GM12878 (cell line): ENCODE data around the gene WWC2. TPM values are rescaled to one million over a fixed set of nuclear protein-coding genes. Genes with fewer than 3 reads are reported as not detected.

ENCODE experiments used
- ATAC-seq: fragments of 200-7000 bp; cut with Tn5 transposase; 3 replicates; pipeline ENCODE4 v1.9.1; 2020; ENCODE audit warnings: mild to moderate bottlenecking, moderate library complexity
- BruUV-seq: library from RNA; stranded (reverse); fragments of 400-500 nt; replicated peaks from 2 replicates; lab custom pipeline; 2021; lab: Mats Ljungman, UMichigan
- CTCF ChIA-PET: fragments of 300-600 bp; sonication (Branson Sonifier 250); formaldehyde crosslinking; extraction: SDS; loops from one replicate; lab custom pipeline; 2021; ENCODE audit warnings: inconsistent platforms; lab: Yijun Ruan, JAX
- POLR2A ChIA-PET: fragments of 350-600 bp; formaldehyde crosslinking; extraction: SDS; loops from one replicate; lab custom pipeline; 2021; ENCODE audit warnings: inconsistent platforms; lab: Charles Lee
- RAD21 ChIA-PET: fragments of 300-600 bp; sonication (Branson Sonifier 250); formaldehyde crosslinking; loops from one replicate; lab custom pipeline; 2023; ENCODE audit warnings: antibody characterized with exemption; ENCODE audit not compliant: unreplicated experiment; lab: Charles Lee
- SMC1A ChIA-PET: fragments of 300-600 bp; sonication (Branson Sonifier 250); formaldehyde crosslinking; loops from one replicate; lab custom pipeline; 2023; ENCODE audit not compliant: unreplicated experiment, uncharacterized antibody; lab: Charles Lee
- DNase-seq: peaks from one replicate; pipeline ENCODE4 v3.0.0-alpha.2; 2011; ENCODE audit warnings: low read depth, low spot score
- FAIRE-seq: peaks from 3 replicates; lab custom pipeline; 2011; peaks lifted over from hg19 to GRCh38; lab: Jason Lieb, UNC
- H2AFZ ChIP-seq: 2 replicates; pipeline ENCODE4 v1.6.0; 2011; ENCODE audit warnings: low read depth, low read length, control low read depth; ENCODE audit not compliant: control insufficient read depth
- H3K27ac ChIP-seq: 2 replicates; pipeline ENCODE4 v1.5.1; 2011; ENCODE audit warnings: control low read depth; ENCODE audit not compliant: control insufficient read depth, insufficient read depth
- H3K27me3 ChIP-seq, 2 experiments: replicated peaks in 1 of 2; 2 replicates each; pipeline versions ENCODE4 v1.6.0 to v1.6.1; 2011; ENCODE audit warnings: low read length in 1 of 2; ENCODE audit not compliant: control insufficient read depth in 2 of 2, insufficient read depth in 2 of 2
- H3K36me3 ChIP-seq, 2 experiments: 2 replicates each; pipeline ENCODE4 v1.5.1; 2011; ENCODE audit warnings: low read length in 1 of 2; ENCODE audit not compliant: control insufficient read depth in 2 of 2, insufficient read depth in 2 of 2
- H3K4me1 ChIP-seq: 2 replicates; pipeline ENCODE4 v1.6.1; 2011; ENCODE audit warnings: mild to moderate bottlenecking, low read length, moderate library complexity, mixed read lengths; ENCODE audit not compliant: control insufficient read depth, insufficient read depth
- H3K4me2 ChIP-seq: 2 replicates; pipeline ENCODE4 v1.6.0; 2011; ENCODE audit warnings: control low read depth; ENCODE audit not compliant: control insufficient read depth, insufficient read depth
- H3K4me3 ChIP-seq: fragments of 200-600 bp; sonication (generic); 2 replicates; pipeline ENCODE4 v1.5.1; 2016
- H3K79me2 ChIP-seq: 2 replicates; pipeline ENCODE4 v1.6.0; 2011; ENCODE audit warnings: low read length; ENCODE audit not compliant: control insufficient read depth, insufficient read depth
- H3K9ac ChIP-seq: 2 replicates; pipeline ENCODE4 v1.8.0; 2011; ENCODE audit warnings: low read length, control low read depth, mixed read lengths; ENCODE audit not compliant: control insufficient read depth, insufficient read depth
- H3K9me3 ChIP-seq: replicated peaks from 3 replicates; pipeline ENCODE4 v1.5.1; 2011; ENCODE audit warnings: mild to moderate bottlenecking, low read length; ENCODE audit not compliant: control insufficient read depth, insufficient read depth
- H4K20me1 ChIP-seq: 2 replicates; pipeline ENCODE4 v1.6.0; 2011; ENCODE audit not compliant: control insufficient read depth, insufficient read depth
- CBFB ChIP-seq: IDR thresholded peaks from 2 replicates; pipeline ENCODE4 v1.6.1; 2016; ENCODE audit warnings: antibody characterized with exemption, low read depth
- CEBPB ChIP-seq, 2 experiments: fragments of 150-350 bp in 1 of 2; IDR thresholded peaks; 2 replicates each; pipeline ENCODE4 v1.6.1; 2012 to 2014; ENCODE audit warnings: low read depth in 2 of 2, low read length in 2 of 2, borderline replicate concordance in 1 of 2, inconsistent platforms in 1 of 2
- ELK1 ChIP-seq: IDR thresholded peaks from 2 replicates; pipeline ENCODE4 v1.6.1; 2012; ENCODE audit warnings: low read depth, low read length, improper control_type of control experiment
- HCFC1 ChIP-seq: fragments of 150-350 bp; IDR thresholded peaks from 2 replicates; pipeline ENCODE4 v1.6.1; 2014; ENCODE audit warnings: low read length
- KLF5 ChIP-seq: fragments of 450-650 bp; IDR thresholded peaks from 2 replicates; pipeline ENCODE4 v1.6.1; 2014; ENCODE audit warnings: mild to moderate bottlenecking; ENCODE audit not compliant: partially characterized antibody
- LARP7 ChIP-seq: fragments of 450-650 bp; IDR thresholded peaks from 2 replicates; pipeline ENCODE4 v1.6.1; 2017; ENCODE audit warnings: mild to moderate bottlenecking
- RAD51 ChIP-seq: fragments of 450-650 bp; IDR thresholded peaks from 2 replicates; pipeline ENCODE4 v1.6.1; 2016; ENCODE audit warnings: moderate library complexity, mild to moderate bottlenecking, inconsistent platforms
- SKIL ChIP-seq: fragments of 450-650 bp; IDR thresholded peaks from 2 replicates; pipeline ENCODE4 v1.6.1; 2017; ENCODE audit warnings: mild to moderate bottlenecking, low read depth, inconsistent platforms; ENCODE audit not compliant: poor library complexity, severe bottlenecking
- SMAD5 ChIP-seq: IDR thresholded peaks from 2 replicates; pipeline ENCODE4 v1.6.1; 2016; ENCODE audit warnings: antibody characterized with exemption, low read depth
- TCF7 ChIP-seq: IDR thresholded peaks from 2 replicates; pipeline ENCODE4 v1.6.1; 2014; ENCODE audit warnings: antibody characterized with exemption, borderline replicate concordance
- WRNIP1 ChIP-seq: IDR thresholded peaks from 2 replicates; pipeline ENCODE4 v1.6.1; 2011; ENCODE audit warnings: low read depth, low read length, improper control_type of control experiment, borderline replicate concordance
- ZBED1 ChIP-seq: IDR thresholded peaks from 2 replicates; pipeline ENCODE4 v1.6.1; 2016; ENCODE audit warnings: borderline replicate concordance
- ZNF384 ChIP-seq: IDR thresholded peaks from 2 replicates; pipeline ENCODE4 v1.6.1; 2012; ENCODE audit warnings: low read depth, mild to moderate bottlenecking, low read length, improper control_type of control experiment, borderline replicate concordance
- WGBS: methylation state at CpG from one replicate; pipeline ENCODE4 v1.1.6; 2016; ENCODE audit warnings: low lambda C conversion rate; ENCODE audit not compliant: insufficient replicate concordance, insufficient coverage; ENCODE audit errors: missing lambda C conversion rate; 5-methylcytosine and 5-hydroxymethylcytosine counted together
- in situ Hi-C: fragments of 300-500 bp; cut with MboI; formaldehyde crosslinking; loops from 9 replicates; pipeline ENCODE4 v1.14.3; 2018; ENCODE audit warnings: mixed read lengths
- intact Hi-C: fragments of 100-400 bp; cut with micrococcal nuclease; formaldehyde crosslinking; loops from one replicate; pipeline ENCODE4 v1.14.2; 2022; ENCODE audit not compliant: unreplicated experiment
- polyA plus RNA-seq, 11 experiments: library from polyadenylated mRNA; depleted of rRNA in 4 of 11; unstranded in 6 of 11; stranded (reverse) in 5 of 11; fragments of >200 nt; fragmentation: Nextera tagmentation in 4 of 11; fragmentation: Illumina TruSeq in 1 of 11; extraction: Ambion mirVana in 4 of 11; extraction: Trizol in 1 of 11; gene quantifications; 1 replicate in 1 of 11; 2 replicates in 10 of 11; pipeline versions ENCODE4 v1.2.1 to v1.2.3, GENCODE V29; 2011 to 2016; ENCODE audit warnings: inconsistent platforms in 2 of 11, missing spikeins in 2 of 11, low read depth in 1 of 11
- total RNA-seq, 4 experiments: library from RNA; depleted of rRNA in 3 of 4; stranded (reverse); fragments of >200 nt in 3 of 4; fragmentation: Illumina TruSeq in 1 of 4; extraction: Trizol in 1 of 4; gene quantifications; 2 replicates each; pipeline versions ENCODE4 v1.2.1 to v1.2.3, GENCODE V29; 2013 to 2021
- TF ChIP-seq, protein P1 (sequence below): fragments of 450-650 bp; formaldehyde crosslinking; IDR thresholded peaks from 2 replicates; pipeline ENCODE4 v1.5.0; 2022; ENCODE audit warnings: mild to moderate bottlenecking, missing genetic modification characterization

The WWC2 gene
- total and polyA plus RNA-seq, 10 of the 15 experiments (the other 5 are each of a cell fraction or from before 2014, with no cell fraction given): 0.02 to 0.72 (median 0.06) TPM; not detected in 3

DNA sequence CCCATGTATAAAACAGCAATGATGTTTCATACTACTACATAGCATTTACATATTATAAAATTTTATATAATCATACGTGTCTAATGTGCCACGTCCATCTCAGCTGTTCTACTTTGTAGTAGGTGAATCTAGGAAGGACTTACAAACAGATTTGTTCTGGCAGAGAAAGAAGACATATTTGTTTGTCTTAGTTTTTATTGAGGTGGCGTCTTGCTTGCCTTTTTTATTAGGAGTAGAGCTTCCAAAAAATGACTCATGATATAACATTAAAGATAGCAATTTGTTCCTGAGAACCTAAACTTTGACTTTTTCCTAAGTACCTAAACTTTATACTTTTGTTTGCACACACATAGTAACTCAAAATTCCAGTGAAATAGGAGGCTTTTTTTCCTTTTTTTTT lies 156.4 kb downstream of the WWC2 start:
- H3K9ac ChIP-seq: no peak overlapping the region
- no peaks in the 10 kb centered on the region for H3K4me1 ChIP-seq
- ChIA-PET CTCF (interaction anchor here (0.6 to 10.7 kb wide), 13 partner anchors 10 to 1701 kb away, joined by 3 to 159 read pairs (median 3); no protein-coding TSS in a partner anchor), RAD21 (interaction anchor here (1.5 kb wide), 1 partner anchor 181 kb away, joined by 4 read pairs; no protein-coding TSS in a partner anchor), SMC1A (interaction anchor here (1.5 to 5.9 kb wide), 3 partner anchors 165 to 317 kb away, joined by 3 to 66 read pairs (median 14); no protein-coding TSS in a partner anchor), POLR2A (no interaction called here)
- FAIRE-seq: no peak
- H4K20me1 ChIP-seq: no peaks in the 10 kb centered on the region
- TF ChIP-seq, protein P1, sequence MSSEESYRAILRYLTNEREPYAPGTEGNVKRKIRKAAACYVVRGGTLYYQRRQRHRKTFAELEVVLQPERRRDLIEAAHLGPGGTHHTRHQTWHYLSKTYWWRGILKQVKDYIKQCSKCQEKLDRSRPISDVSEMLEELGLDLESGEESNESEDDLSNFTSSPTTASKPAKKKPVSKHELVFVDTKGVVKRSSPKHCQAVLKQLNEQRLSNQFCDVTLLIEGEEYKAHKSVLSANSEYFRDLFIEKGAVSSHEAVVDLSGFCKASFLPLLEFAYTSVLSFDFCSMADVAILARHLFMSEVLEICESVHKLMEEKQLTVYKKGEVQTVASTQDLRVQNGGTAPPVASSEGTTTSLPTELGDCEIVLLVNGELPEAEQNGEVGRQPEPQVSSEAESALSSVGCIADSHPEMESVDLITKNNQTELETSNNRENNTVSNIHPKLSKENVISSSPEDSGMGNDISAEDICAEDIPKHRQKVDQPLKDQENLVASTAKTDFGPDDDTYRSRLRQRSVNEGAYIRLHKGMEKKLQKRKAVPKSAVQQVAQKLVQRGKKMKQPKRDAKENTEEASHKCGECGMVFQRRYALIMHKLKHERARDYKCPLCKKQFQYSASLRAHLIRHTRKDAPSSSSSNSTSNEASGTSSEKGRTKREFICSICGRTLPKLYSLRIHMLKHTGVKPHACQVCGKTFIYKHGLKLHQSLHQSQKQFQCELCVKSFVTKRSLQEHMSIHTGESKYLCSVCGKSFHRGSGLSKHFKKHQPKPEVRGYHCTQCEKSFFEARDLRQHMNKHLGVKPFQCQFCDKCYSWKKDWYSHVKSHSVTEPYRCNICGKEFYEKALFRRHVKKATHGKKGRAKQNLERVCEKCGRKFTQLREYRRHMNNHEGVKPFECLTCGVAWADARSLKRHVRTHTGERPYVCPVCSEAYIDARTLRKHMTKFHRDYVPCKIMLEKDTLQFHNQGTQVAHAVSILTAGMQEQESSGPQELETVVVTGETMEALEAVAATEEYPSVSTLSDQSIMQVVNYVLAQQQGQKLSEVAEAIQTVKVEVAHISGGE (CRISPR knock-in tag): no peak
- TF ChIP-seq LARP7: no peak
- TF ChIP-seq SKIL: no peak
- no peak for TF ChIP-seq ELK1
- no peak for TF ChIP-seq ZBED1
- TF ChIP-seq SMAD5: no peak
- no peak for TF ChIP-seq RAD51
- TF ChIP-seq HCFC1: no peak
- no peak for TF ChIP-seq KLF5
- no peak for TF ChIP-seq TCF7
- no peak for TF ChIP-seq WRNIP1
- TF ChIP-seq CEBPB (IDR thresholded peaks at IDR 0.05; ENCODE audit: borderline replicate concordance in 1 of 2, low read depth in 2 of 2, low read length in 2 of 2): no peak
- no peak for TF ChIP-seq ZNF384
- no peak for TF ChIP-seq CBFB
- intact Hi-C loops (loop anchor here (10.0 kb wide), 1 partner anchor 781 kb away; no protein-coding TSS in a partner anchor), in situ Hi-C loops (loop anchor here (5.0 kb wide), 1 partner anchor 183 kb away; no protein-coding TSS in a partner anchor)
- H3K79me2 ChIP-seq: no peaks in the 10 kb centered on the region
- BruUV-seq: no TSS peak
- no peak for DNase-seq
- H3K36me3 ChIP-seq: no peaks in the 10 kb centered on the region
- no peak overlapping the region for H2AFZ ChIP-seq
- no peak overlapping the region for H3K27ac ChIP-seq
- H3K4me2 ChIP-seq: no peak overlapping the region
- 4% methylated on average over 3 of the region's 3 CpGs for WGBS
- no peak overlapping the region for H3K4me3 ChIP-seq
- H3K27me3 ChIP-seq: peaks cover 0 to 2% of the 10 kb centered on the region in 2 experiments; a peak in 2 of 4 replicates
- no peaks in the 10 kb centered on the region for H3K9me3 ChIP-seq
- ATAC-seq: no peak
